Islet precursor cell (in vitro differentiated cells): ENCODE results near the gene RAMACL.
A peak's percentile ranks its signal among the peaks of the same experiment; 100 is the strongest.

Experiments
- DNase-seq: peaks from one replicate; pipeline ENCODE4 v3.0.0-alpha.2; 2018

RAMACL gene

GRCh38 chr6:166617359-166617758, 30.9 kb upstream of the RAMACL start:
- DNase-seq = no peak

GRCh38 chr6:166616261-166617238, 30.1 kb upstream of the RAMACL start:
- peak; percentile 42 for DNase-seq

- DNase-seq = peak; percentile 67
These were observed 28.7 kb upstream of the RAMACL start for GRCh38 chr6:166615059-166615770.

GRCh38 chr6:166614589-166614988, 28.1 kb upstream of the RAMACL start:
- DNase-seq = no peak

GRCh38 chr6:166614171-166614583, 27.7 kb upstream of the RAMACL start:
- DNase-seq = peak; percentile 46

- DNase-seq = peak; percentile 45
These were observed 26.5 kb upstream of the RAMACL start for GRCh38 chr6:166613027-166613426.

- DNase-seq = no peak
These were observed 26.0 kb upstream of the RAMACL start for GRCh38 chr6:166612471-166612881.

GRCh38 chr6:166611631-166612030, 25.2 kb upstream of the RAMACL start:
- no peak for DNase-seq

- DNase-seq = no peak
These were observed 23.6 kb upstream of the RAMACL start for GRCh38 chr6:166610069-166610468.

- DNase-seq = no peak
These were observed 22.3 kb upstream of the RAMACL start for GRCh38 chr6:166608774-166609173.

- DNase-seq = peak; percentile 51
These were observed 19.3 kb upstream of the RAMACL start for GRCh38 chr6:166605752-166606151.

GRCh38 chr6:166604911-166605310, 18.4 kb upstream of the RAMACL start:
- no peak for DNase-seq

- no peak for DNase-seq
These were observed 17.9 kb upstream of the RAMACL start for GRCh38 chr6:166604328-166604727.

GRCh38 chr6:166603043-166603690, 16.7 kb upstream of the RAMACL start:
- peak; percentile 29 for DNase-seq

- DNase-seq = no peak
These were observed 15.5 kb upstream of the RAMACL start for GRCh38 chr6:166601956-166602355.

GRCh38 chr6:166600931-166601330, 14.5 kb upstream of the RAMACL start:
- no peak for DNase-seq

GRCh38 chr6:166599205-166599604, 12.7 kb upstream of the RAMACL start:
- DNase-seq = no peak

- DNase-seq = peak; percentile 75
These were observed 12.1 kb upstream of the RAMACL start for GRCh38 chr6:166598441-166599138.

GRCh38 chr6:166597711-166598440, 11.4 kb upstream of the RAMACL start:
- no peak for DNase-seq

GRCh38 chr6:166596776-166597507, 10.5 kb upstream of the RAMACL start:
- no peak for DNase-seq

- no peak for DNase-seq
These were observed 9.5 kb upstream of the RAMACL start for GRCh38 chr6:166595949-166596348.
